Spleen (tissue), 11 donors: ENCODE measurements around the gene PDE6A. TPM values are rescaled to one million over a fixed set of nuclear protein-coding genes. Genes with fewer than 3 reads are reported as not detected.

Experiments
- DNase-seq: peaks from one replicate; pipeline ENCODE4 v3.0.0-alpha.2; 2020
- H3K27ac ChIP-seq, 8 donors: fragments of 200-600 bp; sonication (generic) in 7 of 8; 1 replicate in 4 of 8; 2 replicates in 4 of 8; pipeline versions ENCODE4 v1.5.0 to v1.8.0; 2016 to 2021; ENCODE audit warnings: inconsistent platforms in 4 of 8, mild to moderate bottlenecking in 4 of 8, moderate library complexity in 1 of 8
- H3K27me3 ChIP-seq, 7 donors: fragments of 200-600 bp; sonication (generic) in 6 of 7; replicated peaks in 1 of 7; 1 replicate in 4 of 7; 2 replicates in 3 of 7; pipeline versions ENCODE4 v1.5.0 to v1.8.0; 2016 to 2021; ENCODE audit warnings: inconsistent platforms in 3 of 7, mild to moderate bottlenecking in 1 of 7
- H3K36me3 ChIP-seq, 6 donors: fragments of 200-600 bp; sonication (generic) in 5 of 6; 1 replicate in 4 of 6; 2 replicates in 2 of 6; pipeline versions ENCODE4 v1.5.0 to v1.8.0; 2016 to 2021; ENCODE audit warnings: inconsistent platforms in 2 of 6
- H3K4me1 ChIP-seq, 6 donors: fragments of 200-600 bp; sonication (generic) in 5 of 6; 1 replicate in 3 of 6; 2 replicates in 3 of 6; pipeline versions ENCODE4 v1.5.0 to v1.8.0; 2016 to 2021; ENCODE audit warnings: inconsistent platforms in 3 of 6
- H3K4me3 ChIP-seq, 8 donors: fragments of 200-600 bp; sonication (generic) in 7 of 8; 1 replicate in 4 of 8; 2 replicates in 4 of 8; pipeline versions ENCODE4 v1.5.0 to v1.8.0; 2016 to 2021; ENCODE audit warnings: inconsistent platforms in 4 of 8, mild to moderate bottlenecking in 4 of 8, moderate library complexity in 2 of 8
- H3K9me3 ChIP-seq, 8 donors: fragments of 200-600 bp; sonication (generic) in 7 of 8; 1 replicate in 4 of 8; 2 replicates in 4 of 8; pipeline versions ENCODE4 v1.5.0 to v1.8.0; 2016 to 2021; ENCODE audit warnings: inconsistent platforms in 4 of 8
- CTCF ChIP-seq, 11 experiments: fragments of 200-600 bp in 7 of 11; fragments of 450-650 bp in 4 of 11; sonication (generic) in 4 of 11; IDR thresholded peaks in 8 of 11; conservative IDR thresholded peaks in 3 of 11; 1 replicate in 7 of 11; 2 replicates in 4 of 11; pipeline versions ENCODE4 v1.4.0 to v1.8.0; 2016 to 2021; ENCODE audit warnings: antibody characterized with exemption in 11 of 11, inconsistent platforms in 4 of 11, mild to moderate bottlenecking in 1 of 11
- POLR2A ChIP-seq, 3 donors: fragments of 450-650 bp; IDR thresholded peaks; one replicate each; pipeline ENCODE4 v1.5.1; 2017; ENCODE audit warnings: antibody characterized with exemption in 3 of 3, mild to moderate bottlenecking in 1 of 3
- POLR2AphosphoS5 ChIP-seq, 3 donors: sonication (generic); formaldehyde crosslinking; IDR thresholded peaks; one replicate each; pipeline ENCODE4 v1.5.1; 2017; ENCODE audit warnings: antibody characterized with exemption in 3 of 3
- WGBS, 5 donors: extraction: QIAGEN DNeasy Blood & Tissue Kit in 3 of 5; methylation state at CpG; one replicate each; pipeline versions ENCODE4 v1.1.5 to v1.1.7; 2013 to 2018; 5-methylcytosine and 5-hydroxymethylcytosine counted together
- intact Hi-C: fragments of 100-400 bp; cut with DNase I; formaldehyde crosslinking; loops from one replicate; pipeline ENCODE4 v1.15.0; 2023; ENCODE audit warnings: low total_unique reads
- polyA plus RNA-seq, 3 donors: library from polyadenylated mRNA; stranded (reverse); fragments of 200-250 nt; gene quantifications; one replicate each; pipeline ENCODE4 v1.2.1, GENCODE V29; 2013
- total RNA-seq, 7 donors: library from RNA; depleted of rRNA in 3 of 7; stranded (reverse); fragments of >200 nt in 3 of 7; fragmentation: NEBNext Ultra II Directional in 4 of 7; extraction: Animal tissue kit (Norgen Biotek cat#: 25700) in 4 of 7; gene quantifications; one replicate each; pipeline versions ENCODE4 v1.1.0 to v1.2.1, GENCODE V29; 2016 to 2021
- donor health status: healthy with polysubstance abuse.
- donor health status: DM: no; HTN: no; CAD: no; lungs with moderate emphysema.
- donor health status: DM: no; HTN: no; CAD: no.
- donor health status: Bipolar disorder and iron deficiency.
- donor health status: healthy.
- donor health status: DM: no; HTN: no; CAD: no.
- donor health status: DM: yes; HTN: yes; CAD: no.

The PDE6A gene
- total and polyA plus RNA-seq, 10 donors = not detected

GRCh38 chr5:149849280-149849965 is 95.2 kb downstream of the PDE6A start:
- no peaks in the 10 kb centered on the region for H3K27me3 ChIP-seq
- H3K4me3 ChIP-seq = no peak overlapping the region
- peak overlapping the region in 1 of 8 donors; percentile 31 for H3K27ac ChIP-seq
- no peaks in the 10 kb centered on the region for H3K9me3 ChIP-seq
- intact Hi-C loops = no loop called here
- TF ChIP-seq POLR2A (IDR thresholded peaks at IDR 0.05) (no peak), POLR2AphosphoS5 (IDR thresholded peaks at IDR 0.05) (no peak), CTCF (IDR thresholded peaks at IDR 0.05 in 8 of 11, conservative IDR thresholded peaks at IDR 0.05 in 3 of 11) (no peak)
- no peak for DNase-seq
- WGBS, 5 donors = 83 to 93% (median 90%) methylated on average over 8 of the region's 8 CpGs
- H3K36me3 ChIP-seq = peaks cover 0 to 58% (median 22%) of the 10 kb centered on the region in 6 donors
- no peaks in the 10 kb centered on the region for H3K4me1 ChIP-seq

- peaks cover 0 to 75% (median 27%) of the 10 kb centered on the region in 6 donors for H3K36me3 ChIP-seq
- intact Hi-C loops = no loop called here
Measured at GRCh38 chr5:149847611-149848010, 97.0 kb downstream of the PDE6A start.

GRCh38 chr5:149846021-149846420 is 98.6 kb downstream of the PDE6A start:
- H3K27me3 ChIP-seq = no peaks in the 10 kb centered on the region
- intact Hi-C loops = no loop called here
- no peak overlapping the region for H3K4me3 ChIP-seq
- 90 to 98% (median 91%) methylated on average over 5 of the region's 5 CpGs for WGBS, 5 donors
- H3K4me1 ChIP-seq = no peaks in the 10 kb centered on the region
- H3K9me3 ChIP-seq = no peaks in the 10 kb centered on the region
- H3K27ac ChIP-seq = no peak overlapping the region
- peaks cover 0 to 91% (median 30%) of the 10 kb centered on the region in 6 donors for H3K36me3 ChIP-seq
- no peak for TF ChIP-seq POLR2A (IDR thresholded peaks at IDR 0.05)
- no peak for TF ChIP-seq CTCF (IDR thresholded peaks at IDR 0.05 in 8 of 11, conservative IDR thresholded peaks at IDR 0.05 in 3 of 11)
- no peak for TF ChIP-seq POLR2AphosphoS5 (IDR thresholded peaks at IDR 0.05)
- peak; percentile 32 for DNase-seq

More at GRCh38 chr5:149847611-149848010, 97.0 kb downstream of the PDE6A start:
- Histone ChIP-seq H3K27ac (no peak overlapping the region), H3K4me1 (no peaks in the 10 kb centered on the region), H3K9me3 (no peaks in the 10 kb centered on the region), H3K4me3 (no peak overlapping the region), H3K27me3 (no peaks in the 10 kb centered on the region)
- TF ChIP-seq CTCF (IDR thresholded peaks at IDR 0.05 in 8 of 11, conservative IDR thresholded peaks at IDR 0.05 in 3 of 11) = no peak
- TF ChIP-seq POLR2AphosphoS5 (IDR thresholded peaks at IDR 0.05) = no peak
- no peak for TF ChIP-seq POLR2A (IDR thresholded peaks at IDR 0.05)
- WGBS, 5 donors = 91 to 96% (median 95%) methylated on average over 15 of the region's 15 CpGs
- DNase-seq = peak; percentile 35

- TF ChIP-seq CTCF (IDR thresholded peaks at IDR 0.05 in 8 of 11, conservative IDR thresholded peaks at IDR 0.05 in 3 of 11) (no peak), POLR2AphosphoS5 (IDR thresholded peaks at IDR 0.05) (no peak), POLR2A (IDR thresholded peaks at IDR 0.05) (no peak)
- H3K4me3 ChIP-seq = no peak overlapping the region
- H3K9me3 ChIP-seq = no peaks in the 10 kb centered on the region
- intact Hi-C loops = no loop called here
- DNase-seq = peak; percentile 61
- H3K27me3 ChIP-seq = no peaks in the 10 kb centered on the region
- H3K4me1 ChIP-seq = no peaks in the 10 kb centered on the region
- no peak overlapping the region for H3K27ac ChIP-seq
- H3K36me3 ChIP-seq = peaks cover 0 to 95% (median 30%) of the 10 kb centered on the region in 6 donors
- WGBS, 5 donors = 96 to 98% (median 97%) methylated on average over 15 of the region's 15 CpGs
Measured at GRCh38 chr5:149845601-149846000, 99.0 kb downstream of the PDE6A start.
